Activated CD4-positive, alpha-beta T cell treated with anti-CD3 and anti-CD28 coated beads, Interleukin-2, Interleukin-4, amounts not matched to agents 100 ng/mL and 50 ng/mL, durations not matched to agents 16 hours and 8 hours (primary cell): ENCODE data around the gene HTR3C.
"Not testable (repeated sequence)": the region's sequence is repeated elsewhere in the genome, so short reads cannot be mapped to it uniquely, and the experiment has no call there.

Source experiments
- DNase-seq: peaks from one replicate; pipeline ENCODE4 v3.0.0-alpha.2; 2020; ENCODE audit warnings: low spot score

HTR3C gene

GRCh38 chr3:184052767-184053166, at the start of gene HTR3C:
Gene HTR3C, plus strand, starts transcription at chr3:184053047. Its CDS starts 34 bp downstream, at chr3:184053081.
- no peak for DNase-seq

- no peak for DNase-seq
These were observed 49.5 kb upstream of the HTR3C start for GRCh38 chr3:184003187-184003967.

GRCh38 chr3:184004476-184004875, 48.4 kb upstream of the HTR3C start:
- DNase-seq = no peak

GRCh38 chr3:184005941-184006507, 46.8 kb upstream of the HTR3C start:
- peak; percentile 15 for DNase-seq

GRCh38 chr3:184007143-184007813, 45.6 kb upstream of the HTR3C start:
- not testable (repeated sequence) for DNase-seq

GRCh38 chr3:184008161-184008560, 44.7 kb upstream of the HTR3C start:
- DNase-seq = no peak

- DNase-seq = no peak
These were observed 41.5 kb upstream of the HTR3C start for GRCh38 chr3:184011230-184011876.

GRCh38 chr3:184011937-184012889, 40.6 kb upstream of the HTR3C start:
- DNase-seq = no peak

GRCh38 chr3:184015381-184016019, 37.3 kb upstream of the HTR3C start:
- no peak for DNase-seq

- no peak for DNase-seq
These were observed 36.7 kb upstream of the HTR3C start for GRCh38 chr3:184016169-184016570.

- DNase-seq = peak; percentile 53
These were observed 35.8 kb upstream of the HTR3C start for GRCh38 chr3:184016811-184017671.

- peak; percentile 90 for DNase-seq
These were observed 35.0 kb upstream of the HTR3C start, which contains the start of gene ABCC5 for GRCh38 chr3:184017672-184018423. Gene ABCC5, minus strand, starts transcription at chr3:184017884. Its CDS starts 3,492 bp downstream, at chr3:184014392.

GRCh38 chr3:184018424-184018973, 34.3 kb upstream of the HTR3C start:
- DNase-seq = no peak

GRCh38 chr3:184022323-184022722, 30.5 kb upstream of the HTR3C start:
- DNase-seq = no peak

- not testable (repeated sequence) for DNase-seq
These were observed 27.6 kb upstream of the HTR3C start for GRCh38 chr3:184025256-184025655.

- DNase-seq = not testable (repeated sequence)
These were observed 24.5 kb upstream of the HTR3C start for GRCh38 chr3:184028275-184028890.

- no peak for DNase-seq
These were observed 23.4 kb upstream of the HTR3C start for GRCh38 chr3:184029443-184029842.

- DNase-seq = no peak
These were observed 22.3 kb upstream of the HTR3C start for GRCh38 chr3:184030536-184030935.
